HUDEP-2 (cell line): ENCODE results near the gene LMF1.

Experiments
- DNase-seq, 76 experiments: peaks; one replicate each; lab custom pipeline; 2025; ENCODE audit not compliant: unreplicated experiment in 76 of 76; lab: John Stamatoyannopoulos, UW

The LMF1 gene

GRCh38 chr16:970766-971581 is at the start of gene LMF1:
Gene LMF1 (minus strand): TSS chr16:970984. CDS start chr16:970980, 4 bp downstream.
- peak in 75 of 76 experiments; percentile 29 to 98 (median 90) for DNase-seq

GRCh38 chr16:1020091-1020399 is 49.3 kb upstream of the LMF1 start:
- no peak for DNase-seq

GRCh38 chr16:1019231-1020090 is 48.7 kb upstream of the LMF1 start:
- DNase-seq = no peak

GRCh38 chr16:1018447-1019198 is 47.8 kb upstream of the LMF1 start:
- DNase-seq = no peak

GRCh38 chr16:1014771-1015495 is 44.1 kb upstream of the LMF1 start:
- no peak for DNase-seq

- no peak for DNase-seq
These were observed 43.4 kb upstream of the LMF1 start for GRCh38 chr16:1014221-1014620.

- no peak for DNase-seq
These were observed 42.8 kb upstream of the LMF1 start for GRCh38 chr16:1013593-1013900.

GRCh38 chr16:1012722-1013592 is 42.2 kb upstream of the LMF1 start:
- DNase-seq = no peak

GRCh38 chr16:1012135-1012534 is 41.4 kb upstream of the LMF1 start:
- DNase-seq = no peak

GRCh38 chr16:1011316-1012082 is 40.7 kb upstream of the LMF1 start:
- DNase-seq = no peak

GRCh38 chr16:1010815-1011214 is 40.0 kb upstream of the LMF1 start:
- no peak for DNase-seq

GRCh38 chr16:1010251-1010650 is 39.5 kb upstream of the LMF1 start:
- DNase-seq = no peak

- no peak for DNase-seq
These were observed 38.8 kb upstream of the LMF1 start for GRCh38 chr16:1009358-1010150.

- no peak for DNase-seq
These were observed 37.3 kb upstream of the LMF1 start for GRCh38 chr16:1008085-1008484.

GRCh38 chr16:1007284-1007850 is 36.6 kb upstream of the LMF1 start:
- DNase-seq = no peak

GRCh38 chr16:1006781-1007180 is 36.0 kb upstream of the LMF1 start:
- no peak for DNase-seq

GRCh38 chr16:1005286-1005685 is 34.5 kb upstream of the LMF1 start:
- DNase-seq = no peak
